Measurements from ENCODE around the gene PTPRA. TPM values are rescaled to one million over a fixed set of nuclear protein-coding genes. Genes with fewer than 3 reads are reported as not detected.

Gene PTPRA
- total RNA-seq, 2 experiments from 2014 or later: 33.3 to 47.2 TPM

- Histone ChIP-seq H3K9me2 (ENCODE audit: insufficient read depth, low read length) (no peaks in the 10 kb centered on the region), H3K9me3 (ENCODE audit: low read length) (no peaks in the 10 kb centered on the region), H4K20me1 (ENCODE audit: insufficient read depth, low read length) (no peaks in the 10 kb centered on the region), H2AFZ (ENCODE audit: low read length) (peak overlapping the region; percentile 73), H3K4me1 (ENCODE audit: insufficient read depth, low read length, poor library complexity, severe bottlenecking) (peaks cover 13% of the 10 kb centered on the region), H3K4me2 (ENCODE audit: low read length) (peak overlapping the region; percentile 83), H3K79me2 (ENCODE audit: insufficient read depth, low read depth, low read length) (peaks cover 14% of the 10 kb centered on the region), H3K27ac (ENCODE audit: low read depth, low read length, poor library complexity, severe bottlenecking) (peak overlapping the region; percentile 31), H3K4me3 (ENCODE audit: low read depth, low read length, poor library complexity, severe bottlenecking) (peak overlapping the region; percentile 78), H3K36me3 (ENCODE audit: insufficient read depth, low read length) (peaks cover 30% of the 10 kb centered on the region)
- intact Hi-C loops (cut with micrococcal nuclease; ENCODE audit: unreplicated experiment): no loop called here
- TF ChIP-seq EZH2phosphoT487 (IDR thresholded peaks at IDR 0.05; ENCODE audit: borderline replicate concordance, low read depth, low read length): no peak
- TF ChIP-seq CTCF (conservative IDR thresholded peaks at IDR 0.05; ENCODE audit: low read length): no peak
- DNase-seq (ENCODE audit: low spot score): no peak
- ChIA-PET CTCF (ENCODE audit: unreplicated experiment) (interaction anchor here (0.6 kb wide), 1 partner anchor 172 kb away, joined by 3 read pairs; no protein-coding TSS in a partner anchor), POLR2A (interaction anchor here (0.5 to 1.2 kb wide), 3 partner anchors 9 to 394 kb away, joined by 3 to 7 read pairs (median 3); no protein-coding TSS in a partner anchor)
- no TSS peak for BruUV-seq (replicated peaks)
Observed at GRCh38 chr20:3045042-3045815, 171.9 kb downstream of the PTPRA start.

DNA sequence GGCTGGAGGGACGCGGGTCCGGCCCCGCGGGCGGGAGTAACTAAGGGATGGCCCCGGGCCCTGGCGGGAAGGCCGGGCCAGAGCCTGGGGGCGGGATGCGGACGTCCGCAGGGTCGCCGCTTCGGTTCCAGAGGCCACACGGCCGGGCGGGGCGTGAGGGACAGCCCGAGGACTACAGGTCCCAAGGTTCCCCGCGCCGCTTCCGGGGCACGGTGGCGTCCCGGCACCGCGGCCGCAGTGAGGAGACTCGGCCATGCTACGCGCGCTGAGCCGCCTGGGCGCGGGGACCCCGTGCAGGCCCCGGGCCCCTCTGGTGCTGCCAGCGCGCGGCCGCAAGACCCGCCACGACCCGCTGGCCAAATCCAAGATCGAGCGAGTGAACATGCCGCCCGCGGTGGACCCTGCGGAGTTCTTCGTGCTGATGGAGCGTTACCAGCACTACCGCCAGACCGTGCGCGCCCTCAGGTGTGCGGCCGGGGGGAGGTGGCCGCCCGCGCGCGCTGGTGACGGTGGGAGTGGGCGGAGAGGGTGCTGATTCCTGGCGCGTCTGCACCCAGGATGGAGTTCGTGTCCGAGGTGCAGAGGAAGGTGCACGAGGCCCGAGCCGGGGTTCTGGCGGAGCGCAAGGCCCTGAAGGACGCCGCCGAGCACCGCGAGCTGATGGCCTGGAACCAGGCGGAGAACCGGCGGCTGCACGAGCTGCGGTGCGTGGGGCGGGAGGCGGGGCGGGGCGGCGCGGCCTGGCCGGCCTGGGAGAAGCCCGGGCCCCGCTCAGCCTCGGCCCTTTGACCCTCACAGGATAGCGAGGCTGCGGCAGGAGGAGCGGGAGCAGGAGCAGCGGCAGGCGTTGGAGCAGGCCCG lies 172.8 kb downstream of the PTPRA start, which contains the start of gene MRPS26:
MRPS26 (plus strand) TSS at position 237 of the 861 bp plus-strand sequence; CDS start at position 254, 17 bp downstream.
- ChIA-PET CTCF (ENCODE audit: unreplicated experiment) (interaction anchor here (0.6 kb wide), 1 partner anchor 171 kb away, joined by 3 read pairs; no protein-coding TSS in a partner anchor), POLR2A (interaction anchor here (0.5 to 1.2 kb wide), 3 partner anchors 8 to 48 kb away, joined by 3 read pairs; no protein-coding TSS in a partner anchor)
- Histone ChIP-seq H4K20me1 (ENCODE audit: insufficient read depth, low read length) (no peaks in the 10 kb centered on the region), H2AFZ (ENCODE audit: low read length) (peak within 1 kb of the TSS; percentile 73), H3K79me2 (ENCODE audit: insufficient read depth, low read depth, low read length) (peaks cover 14% of the 10 kb centered on the region), H3K4me3 (ENCODE audit: low read depth, low read length, poor library complexity, severe bottlenecking) (peak within 1 kb of the TSS; percentile 78), H3K36me3 (ENCODE audit: insufficient read depth, low read length) (peaks cover 35% of the 10 kb centered on the region), H3K4me1 (ENCODE audit: insufficient read depth, low read length, poor library complexity, severe bottlenecking) (peaks cover 13% of the 10 kb centered on the region), H3K9me3 (ENCODE audit: low read length) (no peaks in the 10 kb centered on the region), H3K27ac (ENCODE audit: low read depth, low read length, poor library complexity, severe bottlenecking) (peak within 1 kb of the TSS; percentile 31), H3K9me2 (ENCODE audit: insufficient read depth, low read length) (no peaks in the 10 kb centered on the region), H3K4me2 (ENCODE audit: low read length) (peak within 1 kb of the TSS; percentile 83)
- peak; percentile 91 for DNase-seq (ENCODE audit: low spot score)
- intact Hi-C loops (cut with micrococcal nuclease; ENCODE audit: unreplicated experiment): no loop called here
- TSS peak; percentile 37 for BruUV-seq (replicated peaks)
- no peak for TF ChIP-seq CTCF (conservative IDR thresholded peaks at IDR 0.05; ENCODE audit: low read length)
- TF ChIP-seq EZH2phosphoT487 (IDR thresholded peaks at IDR 0.05; ENCODE audit: borderline replicate concordance, low read depth, low read length): no peak
